GM12878 (cell line): ENCODE results near the gene SMURF1. TPM values are rescaled to one million over a fixed set of nuclear protein-coding genes. Genes with fewer than 3 reads are reported as not detected.

Source experiments
- ATAC-seq: fragments of 200-7000 bp; cut with Tn5 transposase; 3 replicates; pipeline ENCODE4 v1.9.1; 2020; ENCODE audit warnings: mild to moderate bottlenecking, moderate library complexity
- BruUV-seq: library from RNA; stranded (reverse); fragments of 400-500 nt; replicated peaks from 2 replicates; lab custom pipeline; 2021; lab: Mats Ljungman, UMichigan
- CTCF ChIA-PET: fragments of 300-600 bp; sonication (Branson Sonifier 250); formaldehyde crosslinking; extraction: SDS; loops from one replicate; lab custom pipeline; 2021; ENCODE audit warnings: inconsistent platforms; lab: Yijun Ruan, JAX
- POLR2A ChIA-PET: fragments of 350-600 bp; formaldehyde crosslinking; extraction: SDS; loops from one replicate; lab custom pipeline; 2021; ENCODE audit warnings: inconsistent platforms; lab: Charles Lee
- RAD21 ChIA-PET: fragments of 300-600 bp; sonication (Branson Sonifier 250); formaldehyde crosslinking; loops from one replicate; lab custom pipeline; 2023; ENCODE audit warnings: antibody characterized with exemption; ENCODE audit not compliant: unreplicated experiment; lab: Charles Lee
- SMC1A ChIA-PET: fragments of 300-600 bp; sonication (Branson Sonifier 250); formaldehyde crosslinking; loops from one replicate; lab custom pipeline; 2023; ENCODE audit not compliant: unreplicated experiment, uncharacterized antibody; lab: Charles Lee
- DNase-seq: peaks from one replicate; pipeline ENCODE4 v3.0.0-alpha.2; 2011; ENCODE audit warnings: low read depth, low spot score
- FAIRE-seq: peaks from 3 replicates; lab custom pipeline; 2011; peaks lifted over from hg19 to GRCh38; lab: Jason Lieb, UNC
- H2AFZ ChIP-seq: 2 replicates; pipeline ENCODE4 v1.6.0; 2011; ENCODE audit warnings: low read depth, low read length, control low read depth; ENCODE audit not compliant: control insufficient read depth
- H3K27ac ChIP-seq: 2 replicates; pipeline ENCODE4 v1.5.1; 2011; ENCODE audit warnings: control low read depth; ENCODE audit not compliant: control insufficient read depth, insufficient read depth
- H3K27me3 ChIP-seq, 2 experiments: replicated peaks in 1 of 2; 2 replicates each; pipeline versions ENCODE4 v1.6.0 to v1.6.1; 2011; ENCODE audit warnings: low read length in 1 of 2; ENCODE audit not compliant: control insufficient read depth in 2 of 2, insufficient read depth in 2 of 2
- H3K36me3 ChIP-seq, 2 experiments: 2 replicates each; pipeline ENCODE4 v1.5.1; 2011; ENCODE audit warnings: low read length in 1 of 2; ENCODE audit not compliant: control insufficient read depth in 2 of 2, insufficient read depth in 2 of 2
- H3K4me1 ChIP-seq: 2 replicates; pipeline ENCODE4 v1.6.1; 2011; ENCODE audit warnings: mild to moderate bottlenecking, low read length, moderate library complexity, mixed read lengths; ENCODE audit not compliant: control insufficient read depth, insufficient read depth
- H3K4me2 ChIP-seq: 2 replicates; pipeline ENCODE4 v1.6.0; 2011; ENCODE audit warnings: control low read depth; ENCODE audit not compliant: control insufficient read depth, insufficient read depth
- H3K4me3 ChIP-seq: fragments of 200-600 bp; sonication (generic); 2 replicates; pipeline ENCODE4 v1.5.1; 2016
- H3K79me2 ChIP-seq: 2 replicates; pipeline ENCODE4 v1.6.0; 2011; ENCODE audit warnings: low read length; ENCODE audit not compliant: control insufficient read depth, insufficient read depth
- H3K9ac ChIP-seq: 2 replicates; pipeline ENCODE4 v1.8.0; 2011; ENCODE audit warnings: low read length, control low read depth, mixed read lengths; ENCODE audit not compliant: control insufficient read depth, insufficient read depth
- H3K9me3 ChIP-seq: replicated peaks from 3 replicates; pipeline ENCODE4 v1.5.1; 2011; ENCODE audit warnings: mild to moderate bottlenecking, low read length; ENCODE audit not compliant: control insufficient read depth, insufficient read depth
- H4K20me1 ChIP-seq: 2 replicates; pipeline ENCODE4 v1.6.0; 2011; ENCODE audit not compliant: control insufficient read depth, insufficient read depth
- BACH1 ChIP-seq: fragments of 450-650 bp; IDR thresholded peaks from 2 replicates; pipeline ENCODE4 v1.6.1; 2017; ENCODE audit warnings: mild to moderate bottlenecking, borderline replicate concordance
- BCL11A ChIP-seq: IDR thresholded peaks from 2 replicates; pipeline ENCODE4 v1.6.1; 2011; ENCODE audit warnings: low read depth, low read length
- CHD4 ChIP-seq: fragments of 200-600 bp; sonication (generic); IDR thresholded peaks from 2 replicates; pipeline ENCODE4 v1.6.1; 2016; ENCODE audit warnings: mild to moderate bottlenecking
- ETV6 ChIP-seq, 2 experiments: fragments of 450-650 bp in 1 of 2; IDR thresholded peaks in 1 of 2; conservative IDR thresholded peaks in 1 of 2; 2 replicates each; pipeline ENCODE4 v1.6.1; 2014; ENCODE audit warnings: antibody characterized with exemption in 1 of 2, borderline replicate concordance in 1 of 2, low read depth in 1 of 2, mild to moderate bottlenecking in 1 of 2, moderate library complexity in 1 of 2
- EZH2 ChIP-seq: IDR thresholded peaks from 2 replicates; pipeline ENCODE4 v1.6.1; 2012; ENCODE audit warnings: low read depth, mild to moderate bottlenecking, control low read depth, inconsistent platforms, low read length, borderline replicate concordance; ENCODE audit not compliant: control insufficient read depth
- HCFC1 ChIP-seq: fragments of 150-350 bp; IDR thresholded peaks from 2 replicates; pipeline ENCODE4 v1.6.1; 2014; ENCODE audit warnings: low read length
- MXI1 ChIP-seq: fragments of 150-350 bp; IDR thresholded peaks from 2 replicates; pipeline ENCODE4 v1.6.1; 2011; ENCODE audit warnings: low read depth, mild to moderate bottlenecking, inconsistent platforms, low read length, improper control_type of control experiment
- NFIC ChIP-seq: IDR thresholded peaks from 2 replicates; pipeline ENCODE4 v1.6.1; 2012; ENCODE audit warnings: low read depth, mild to moderate bottlenecking, inconsistent platforms, low read length, moderate library complexity
- NR2F1 ChIP-seq: fragments of 450-650 bp; conservative IDR thresholded peaks from 2 replicates; pipeline ENCODE4 v1.6.1; 2017; ENCODE audit warnings: mild to moderate bottlenecking
- POU2F2 ChIP-seq: IDR thresholded peaks from 3 replicates; pipeline ENCODE4 v1.6.1; 2011; ENCODE audit warnings: low read depth, mild to moderate bottlenecking, low read length, borderline replicate concordance
- RAD21 ChIP-seq: IDR thresholded peaks from 2 replicates; pipeline ENCODE4 v1.6.1; 2011; ENCODE audit warnings: mild to moderate bottlenecking, low read depth, low read length, moderate library complexity; ENCODE audit not compliant: insufficient read depth
- SP1 ChIP-seq: IDR thresholded peaks from one replicate; pipeline ENCODE4 v1.6.1; 2011; ENCODE audit warnings: low read depth, low read length
- SREBF2 ChIP-seq: IDR thresholded peaks from 2 replicates; pipeline ENCODE4 v1.6.1; 2012; ENCODE audit warnings: mild to moderate bottlenecking, low read length
- TCF3 ChIP-seq: IDR thresholded peaks from 2 replicates; pipeline ENCODE4 v1.6.1; 2012; ENCODE audit warnings: low read depth, mild to moderate bottlenecking, low read length, borderline replicate concordance; ENCODE audit not compliant: insufficient read depth
- ZNF622 ChIP-seq: fragments of 450-650 bp; IDR thresholded peaks from 2 replicates; pipeline ENCODE4 v1.6.1; 2017; ENCODE audit warnings: mild to moderate bottlenecking, inconsistent platforms
- WGBS: methylation state at CpG from one replicate; pipeline ENCODE4 v1.1.6; 2016; ENCODE audit warnings: low lambda C conversion rate; ENCODE audit not compliant: insufficient replicate concordance, insufficient coverage; ENCODE audit errors: missing lambda C conversion rate; 5-methylcytosine and 5-hydroxymethylcytosine counted together
- in situ Hi-C: fragments of 300-500 bp; cut with MboI; formaldehyde crosslinking; loops from 9 replicates; pipeline ENCODE4 v1.14.3; 2018; ENCODE audit warnings: mixed read lengths
- intact Hi-C: fragments of 100-400 bp; cut with micrococcal nuclease; formaldehyde crosslinking; loops from one replicate; pipeline ENCODE4 v1.14.2; 2022; ENCODE audit not compliant: unreplicated experiment
- polyA plus RNA-seq, 11 experiments: library from polyadenylated mRNA; depleted of rRNA in 4 of 11; unstranded in 6 of 11; stranded (reverse) in 5 of 11; fragments of >200 nt; fragmentation: Nextera tagmentation in 4 of 11; fragmentation: Illumina TruSeq in 1 of 11; extraction: Ambion mirVana in 4 of 11; extraction: Trizol in 1 of 11; gene quantifications; 1 replicate in 1 of 11; 2 replicates in 10 of 11; pipeline versions ENCODE4 v1.2.1 to v1.2.3, GENCODE V29; 2011 to 2016; ENCODE audit warnings: inconsistent platforms in 2 of 11, missing spikeins in 2 of 11, low read depth in 1 of 11
- total RNA-seq, 4 experiments: library from RNA; depleted of rRNA in 3 of 4; stranded (reverse); fragments of >200 nt in 3 of 4; fragmentation: Illumina TruSeq in 1 of 4; extraction: Trizol in 1 of 4; gene quantifications; 2 replicates each; pipeline versions ENCODE4 v1.2.1 to v1.2.3, GENCODE V29; 2013 to 2021
- TF ChIP-seq, protein P1 (sequence below): fragments of 450-650 bp; IDR thresholded peaks from 2 replicates; pipeline ENCODE4 v1.6.1; 2017; ENCODE audit warnings: mild to moderate bottlenecking, low read depth, inconsistent platforms; ENCODE audit not compliant: poor library complexity, severe bottlenecking
- TF ChIP-seq, protein P2 (sequence below): fragments of 450-650 bp; formaldehyde crosslinking; IDR thresholded peaks from 2 replicates; pipeline ENCODE4 v1.4.0; 2022; ENCODE audit warnings: mild to moderate bottlenecking, moderate library complexity

The SMURF1 gene
- total and polyA plus RNA-seq, 10 of the 15 experiments (the other 5 are each of a cell fraction or from before 2014, with no cell fraction given): 0.76 to 14.0 (median 7.9) TPM

DNA sequence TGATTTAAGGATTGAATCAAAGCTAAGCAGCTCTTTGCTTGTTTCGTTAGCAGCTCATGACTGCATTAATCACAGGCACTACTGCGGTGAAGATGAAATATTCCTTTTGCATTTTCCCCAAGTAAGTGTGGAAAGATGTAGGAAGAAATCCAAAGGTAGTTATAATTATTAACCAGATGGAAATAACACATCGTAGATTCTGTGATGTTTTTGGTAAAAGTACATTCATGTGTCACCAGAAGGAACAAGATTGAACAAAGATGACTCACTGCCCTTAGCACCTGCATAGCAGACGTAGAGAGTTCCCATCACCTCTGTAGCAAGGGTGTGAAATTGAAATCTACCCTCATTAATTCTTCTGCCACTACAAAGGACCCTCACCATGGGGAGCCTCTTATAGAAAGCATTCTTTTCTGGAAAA lies 37.1 kb downstream of the SMURF1 start (continued):
- TF ChIP-seq, protein P1, sequence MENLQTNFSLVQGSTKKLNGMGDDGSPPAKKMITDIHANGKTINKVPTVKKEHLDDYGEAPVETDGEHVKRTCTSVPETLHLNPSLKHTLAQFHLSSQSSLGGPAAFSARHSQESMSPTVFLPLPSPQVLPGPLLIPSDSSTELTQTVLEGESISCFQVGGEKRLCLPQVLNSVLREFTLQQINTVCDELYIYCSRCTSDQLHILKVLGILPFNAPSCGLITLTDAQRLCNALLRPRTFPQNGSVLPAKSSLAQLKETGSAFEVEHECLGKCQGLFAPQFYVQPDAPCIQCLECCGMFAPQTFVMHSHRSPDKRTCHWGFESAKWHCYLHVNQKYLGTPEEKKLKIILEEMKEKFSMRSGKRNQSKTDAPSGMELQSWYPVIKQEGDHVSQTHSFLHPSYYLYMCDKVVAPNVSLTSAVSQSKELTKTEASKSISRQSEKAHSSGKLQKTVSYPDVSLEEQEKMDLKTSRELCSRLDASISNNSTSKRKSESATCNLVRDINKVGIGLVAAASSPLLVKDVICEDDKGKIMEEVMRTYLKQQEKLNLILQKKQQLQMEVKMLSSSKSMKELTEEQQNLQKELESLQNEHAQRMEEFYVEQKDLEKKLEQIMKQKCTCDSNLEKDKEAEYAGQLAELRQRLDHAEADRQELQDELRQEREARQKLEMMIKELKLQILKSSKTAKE: no peak
- TF ChIP-seq ZNF622: no peak
- TF ChIP-seq SREBF2: no peak
- TF ChIP-seq BACH1: no peak
- TF ChIP-seq CHD4: no peak
- TF ChIP-seq, all 136 proteins: peak for 6

DNA sequence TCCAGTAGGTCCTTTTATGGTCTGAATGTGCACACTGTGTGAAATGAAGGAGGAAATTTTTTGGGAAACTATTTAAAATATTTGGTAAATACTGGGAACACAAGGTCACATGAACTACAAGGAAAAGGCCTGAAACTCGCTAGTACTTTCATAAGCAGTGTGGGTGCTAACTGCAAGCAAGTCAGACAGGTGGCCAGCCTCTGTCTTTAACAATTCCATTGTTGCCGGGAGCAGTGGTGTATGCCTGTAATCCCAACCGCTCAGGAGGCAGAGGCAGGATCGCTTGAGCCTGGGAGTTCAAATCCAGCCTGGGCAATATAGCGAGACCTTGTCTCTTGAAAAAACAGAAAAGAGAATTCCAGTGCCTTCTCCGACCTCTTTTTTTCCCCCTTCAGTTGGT lies 37.5 kb downstream of the SMURF1 start:
- in situ Hi-C loops (no loop called here), intact Hi-C loops (no loop called here)
- no peak overlapping the region for H3K27ac ChIP-seq
- no TSS peak for BruUV-seq
- DNase-seq (no peak), ATAC-seq (no peak), FAIRE-seq (no peak)
- H3K9ac ChIP-seq: no peak overlapping the region
- H2AFZ ChIP-seq: no peak overlapping the region
- peaks cover 13% of the 10 kb centered on the region for H3K4me1 ChIP-seq
- SMC1A ChIA-PET: interaction anchor here (1.0 kb wide), 1 partner anchor 27 kb away, joined by 3 read pairs; no protein-coding TSS in a partner anchor
- H3K27me3 ChIP-seq: no peaks in the 10 kb centered on the region
- CTCF ChIA-PET: no interaction called here
- RAD21 ChIA-PET: no interaction called here
- POLR2A ChIA-PET: no interaction called here
- H3K4me3 ChIP-seq: no peak overlapping the region
- H3K9me3 ChIP-seq: no peaks in the 10 kb centered on the region; the same call in 2 of the 3 replicates
- peaks cover 28% of the 10 kb centered on the region for H3K79me2 ChIP-seq
- H3K4me2 ChIP-seq: no peak overlapping the region
- H4K20me1 ChIP-seq: no peaks in the 10 kb centered on the region
- H3K36me3 ChIP-seq: no peaks in the 10 kb centered on the region
- 98% methylated on average over 6 of the region's 6 CpGs for WGBS
- TF ChIP-seq POU2F2: no peak
- no peak for TF ChIP-seq MXI1
- no peak for TF ChIP-seq TCF3
- TF ChIP-seq RAD21: no peak
- no peak for TF ChIP-seq BCL11A
- no peak for TF ChIP-seq NR2F1
- TF ChIP-seq NFIC: no peak
- no peak for TF ChIP-seq EZH2
- TF ChIP-seq HCFC1: no peak
- no peak for TF ChIP-seq ETV6 (conservative IDR thresholded peaks at IDR 0.05 in 1 of 2, IDR thresholded peaks at IDR 0.05 in 1 of 2; ENCODE audit: borderline replicate concordance in 1 of 2, low read depth in 1 of 2)
- TF ChIP-seq, protein P2, sequence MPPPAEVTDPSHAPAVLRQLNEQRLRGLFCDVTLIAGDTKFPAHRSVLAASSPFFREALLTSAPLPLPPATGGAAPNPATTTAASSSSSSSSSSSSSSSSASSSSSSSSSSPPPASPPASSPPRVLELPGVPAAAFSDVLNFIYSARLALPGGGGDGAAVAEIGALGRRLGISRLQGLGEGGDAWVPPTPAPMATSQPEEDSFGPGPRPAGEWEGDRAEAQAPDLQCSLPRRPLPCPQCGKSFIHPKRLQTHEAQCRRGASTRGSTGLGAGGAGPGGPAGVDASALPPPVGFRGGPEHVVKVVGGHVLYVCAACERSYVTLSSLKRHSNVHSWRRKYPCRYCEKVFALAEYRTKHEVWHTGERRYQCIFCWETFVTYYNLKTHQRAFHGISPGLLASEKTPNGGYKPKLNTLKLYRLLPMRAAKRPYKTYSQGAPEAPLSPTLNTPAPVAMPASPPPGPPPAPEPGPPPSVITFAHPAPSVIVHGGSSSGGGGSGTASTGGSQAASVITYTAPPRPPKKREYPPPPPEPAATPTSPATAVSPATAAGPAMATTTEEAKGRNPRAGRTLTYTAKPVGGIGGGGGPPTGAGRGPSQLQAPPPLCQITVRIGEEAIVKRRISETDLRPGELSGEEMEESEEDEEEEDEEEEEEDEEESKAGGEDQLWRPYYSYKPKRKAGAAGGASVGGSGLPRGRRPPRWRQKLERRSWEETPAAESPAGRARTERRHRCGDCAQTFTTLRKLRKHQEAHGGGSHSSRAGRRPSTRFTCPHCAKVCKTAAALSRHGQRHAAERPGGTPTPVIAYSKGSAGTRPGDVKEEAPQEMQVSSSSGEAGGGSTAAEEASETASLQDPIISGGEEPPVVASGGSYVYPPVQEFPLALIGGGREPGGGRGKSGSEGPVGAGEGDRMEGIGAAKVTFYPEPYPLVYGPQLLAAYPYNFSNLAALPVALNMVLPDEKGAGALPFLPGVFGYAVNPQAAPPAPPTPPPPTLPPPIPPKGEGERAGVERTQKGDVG: no peak
- TF ChIP-seq SP1: no peak
